NT2/D1 (cell line): ENCODE data around the gene TRIM8.

Source experiments
- DNase-seq: peaks from one replicate; pipeline ENCODE4 v3.0.0-alpha.2; 2011; ENCODE audit warnings: low read depth, low spot score
- H3K27me3 ChIP-seq: 2 replicates; pipeline ENCODE4 v1.6.0; 2011; ENCODE audit warnings: mild to moderate bottlenecking; ENCODE audit not compliant: insufficient read length, insufficient read depth
- H3K36me3 ChIP-seq: 2 replicates; pipeline ENCODE4 v1.6.1; 2011; ENCODE audit warnings: mild to moderate bottlenecking, low read length, mixed read lengths; ENCODE audit not compliant: insufficient read depth, insufficient read length
- H3K4me1 ChIP-seq: 2 replicates; pipeline ENCODE4 v1.5.1; 2011; ENCODE audit not compliant: insufficient read depth, insufficient read length
- H3K4me3 ChIP-seq: 2 replicates; pipeline ENCODE4 v1.5.1; 2011; ENCODE audit warnings: low read depth; ENCODE audit not compliant: insufficient read length
- H3K9ac ChIP-seq: 2 replicates; pipeline ENCODE4 v1.6.0; 2011; ENCODE audit warnings: low read depth; ENCODE audit not compliant: insufficient read length
- H3K9me3 ChIP-seq: 2 replicates; pipeline ENCODE4 v1.5.1; 2011; ENCODE audit warnings: mild to moderate bottlenecking, low read length; ENCODE audit not compliant: insufficient read depth
- SUZ12 ChIP-seq: IDR thresholded peaks from 2 replicates; pipeline ENCODE4 v1.6.1; 2011; ENCODE audit not compliant: insufficient read length, insufficient read depth; ENCODE audit errors: extremely low read depth
- YY1 ChIP-seq: IDR thresholded peaks from 2 replicates; pipeline ENCODE4 v1.6.1; 2011; ENCODE audit not compliant: insufficient read length, insufficient read depth
- ZNF274 ChIP-seq: IDR thresholded peaks from 2 replicates; pipeline ENCODE4 v1.6.1; 2011; ENCODE audit warnings: mild to moderate bottlenecking, low read depth, low read length

The TRIM8 gene

DNA sequence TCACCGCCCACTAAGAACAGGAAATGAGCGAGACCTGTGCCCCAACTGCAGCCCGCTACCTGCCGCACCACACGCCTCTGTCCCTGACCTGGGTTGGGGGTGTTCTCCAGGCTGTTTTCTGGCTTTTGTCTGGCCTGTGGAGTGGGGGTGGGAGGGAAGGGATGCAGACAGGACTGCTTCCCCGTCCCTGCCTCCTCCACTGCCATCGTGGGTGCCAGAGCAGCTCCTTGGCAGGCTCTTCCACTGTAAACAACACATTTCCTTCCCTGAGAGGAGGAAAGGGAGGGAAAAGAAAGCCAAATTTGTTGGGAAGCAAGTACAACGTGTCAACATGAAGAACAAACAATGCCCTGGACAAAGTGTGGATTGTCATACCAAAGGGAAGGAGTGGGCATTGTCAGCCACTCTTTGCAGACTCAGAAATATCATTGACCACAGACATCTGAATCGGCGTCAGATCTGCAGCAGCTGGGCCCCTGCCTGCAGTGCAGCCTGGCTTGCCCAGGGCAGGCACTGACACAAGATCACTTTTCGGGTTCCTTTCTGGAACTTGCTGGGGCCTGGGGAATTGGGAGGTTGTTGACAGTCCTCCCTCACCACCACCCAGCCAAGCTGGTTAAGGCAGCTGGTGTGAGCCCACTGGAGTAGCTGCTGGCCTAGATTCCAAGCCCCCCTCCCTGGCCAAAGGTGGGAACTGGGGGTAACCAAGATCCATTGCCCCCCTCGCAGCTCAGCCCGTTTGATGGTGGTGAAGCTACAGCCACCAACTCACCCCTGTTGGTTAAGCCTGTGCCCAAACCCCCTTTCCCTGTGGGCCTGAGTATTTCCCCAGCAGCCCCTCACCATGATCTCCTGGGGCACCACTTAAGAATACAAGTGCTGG, 22.6 kb upstream of the TRIM8 start:
- no peaks in the 10 kb centered on the region for H3K27me3 ChIP-seq
- H3K4me3 ChIP-seq: no peak overlapping the region
- TF ChIP-seq YY1 (no peak), ZNF274 (no peak), SUZ12 (no peak)
- no peak overlapping the region for H3K9ac ChIP-seq
- H3K4me1 ChIP-seq: peaks cover 10% of the 10 kb centered on the region
- H3K36me3 ChIP-seq: peaks cover 24% of the 10 kb centered on the region
- DNase-seq: no peak
- 0 out of 2 replicates have a peak, but pooled peaks cover 7% of the 10 kb centered on the region for H3K9me3 ChIP-seq

- Histone ChIP-seq H3K27me3 (no peaks in the 10 kb centered on the region), H3K36me3 (peaks cover 9% of the 10 kb centered on the region), H3K4me3 (no peak overlapping the region), H3K9ac (no peak overlapping the region), H3K9me3 (0 out of 2 replicates have a peak, but pooled peaks cover 7% of the 10 kb centered on the region), H3K4me1 (peaks cover 22% of the 10 kb centered on the region)
- no peak for TF ChIP-seq YY1
- no peak for TF ChIP-seq ZNF274
- TF ChIP-seq SUZ12: no peak
- no peak for DNase-seq
Observed at GRCh38 chr10:102624094-102624493, 20.2 kb upstream of the TRIM8 start.

DNA sequence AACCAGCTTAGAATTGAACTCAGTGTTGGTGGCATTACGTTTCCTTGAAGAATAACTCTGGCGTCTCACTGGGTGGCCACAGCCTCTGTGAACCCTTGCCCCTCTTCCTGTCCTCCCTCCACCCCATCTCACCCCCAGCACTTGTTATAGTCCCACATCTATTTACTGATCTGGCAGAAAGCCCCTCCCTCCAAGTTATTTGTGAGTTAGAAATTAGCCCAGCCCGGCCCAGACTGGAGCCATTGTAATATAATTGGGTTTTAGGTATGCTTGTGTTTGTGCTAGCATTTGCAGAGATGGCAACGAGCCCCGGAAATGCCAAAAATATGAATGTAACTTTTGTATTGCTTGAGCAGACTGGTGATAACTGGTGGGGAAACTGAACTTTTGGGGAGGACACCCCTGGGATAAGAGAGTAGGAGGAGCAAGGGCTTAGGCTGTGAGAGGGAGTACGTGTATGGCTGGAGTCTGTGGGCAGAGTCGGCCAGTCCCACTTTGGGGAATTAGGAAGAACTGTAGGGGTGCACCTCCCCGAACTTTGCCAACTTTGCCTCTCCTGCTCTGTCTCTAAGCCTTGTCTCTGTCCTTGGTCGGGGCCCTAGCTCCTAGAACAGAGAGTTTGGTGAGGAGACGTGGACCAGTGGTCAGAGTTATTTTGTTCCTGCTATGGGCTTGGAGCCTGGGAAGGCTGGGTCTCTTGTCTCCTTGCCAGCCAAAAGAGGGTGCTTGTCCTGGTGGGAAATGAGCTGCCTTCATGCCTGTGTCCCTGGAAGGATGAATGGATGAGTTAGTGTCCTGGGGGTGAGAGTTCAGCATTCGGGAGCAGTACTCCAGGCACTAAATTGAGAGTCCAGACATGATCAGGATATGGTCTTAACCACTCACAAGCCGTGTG, 19.3 kb upstream of the TRIM8 start:
- H3K4me1 ChIP-seq: peaks cover 19% of the 10 kb centered on the region
- peak overlapping the region; percentile 3 for H3K9ac ChIP-seq
- peaks cover 8% of the 10 kb centered on the region for H3K36me3 ChIP-seq
- no peak for TF ChIP-seq ZNF274
- no peak for TF ChIP-seq SUZ12
- no peak for TF ChIP-seq YY1
- 0 out of 2 replicates have a peak, but pooled peaks cover 7% of the 10 kb centered on the region for H3K9me3 ChIP-seq
- no peaks in the 10 kb centered on the region for H3K27me3 ChIP-seq
- no peak overlapping the region for H3K4me3 ChIP-seq
- no peak for DNase-seq

GRCh38 chr10:102626026-102626685, 18.1 kb upstream of the TRIM8 start:
- Histone ChIP-seq H3K36me3 (peaks cover 4% of the 10 kb centered on the region), H3K9ac (no peak overlapping the region), H3K27me3 (no peaks in the 10 kb centered on the region), H3K4me3 (no peak overlapping the region), H3K4me1 (peaks cover 29% of the 10 kb centered on the region), H3K9me3 (0 out of 2 replicates have a peak, but pooled peaks cover 7% of the 10 kb centered on the region)
- no peak for DNase-seq
- TF ChIP-seq ZNF274 (no peak), YY1 (no peak), SUZ12 (no peak)

GRCh38 chr10:102627291-102627735, 17.0 kb upstream of the TRIM8 start:
- H3K9ac ChIP-seq: peak overlapping the region; percentile 76
- TF ChIP-seq YY1 (no peak), ZNF274 (no peak), SUZ12 (no peak)
- DNase-seq: no peak
- H3K4me1 ChIP-seq: peaks cover 31% of the 10 kb centered on the region
- no peak overlapping the region for H3K4me3 ChIP-seq
- no peaks in the 10 kb centered on the region for H3K27me3 ChIP-seq
- 0 out of 2 replicates have a peak, but pooled peaks cover 7% of the 10 kb centered on the region for H3K9me3 ChIP-seq
- H3K36me3 ChIP-seq: peaks cover 11% of the 10 kb centered on the region

DNA sequence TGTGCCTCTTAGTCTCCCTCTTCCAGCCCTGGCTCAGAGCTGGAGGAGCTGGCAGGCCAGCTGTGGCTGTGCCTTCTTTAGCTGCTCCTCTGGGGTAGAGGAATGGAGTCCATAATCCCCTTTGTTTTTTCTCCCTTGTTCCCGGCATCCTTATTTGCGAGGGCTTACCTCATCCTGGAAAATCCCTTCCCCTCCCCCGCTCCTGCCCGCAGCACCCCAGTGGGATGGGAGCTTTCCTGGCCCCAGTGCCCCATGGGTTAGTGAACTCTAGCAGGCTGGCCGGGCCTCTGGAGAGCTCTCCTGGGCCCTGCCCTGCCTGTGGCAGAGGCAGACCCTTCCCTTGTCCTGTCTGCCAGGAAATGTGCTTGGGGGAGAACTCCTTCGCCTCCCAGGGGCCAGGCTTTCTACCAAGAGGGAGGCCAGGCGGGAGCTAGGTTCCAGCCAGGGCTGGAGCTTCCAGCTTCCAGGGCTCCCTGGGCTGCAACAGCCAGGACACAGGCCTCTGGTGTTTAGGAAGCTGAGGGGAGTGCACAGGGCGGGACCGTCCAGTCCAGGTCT, 16.5 kb upstream of the TRIM8 start:
- Histone ChIP-seq H3K9ac (peak overlapping the region; percentile 76), H3K4me3 (no peak overlapping the region)
- DNase-seq: peak; percentile 72

More for the DNA sequence above, 16.5 kb upstream of the TRIM8 start:
- no peak for TF ChIP-seq SUZ12
- TF ChIP-seq YY1: no peak
- no peak for TF ChIP-seq ZNF274
- Histone ChIP-seq H3K27me3 (no peaks in the 10 kb centered on the region), H3K36me3 (peaks cover 11% of the 10 kb centered on the region), H3K9me3 (0 out of 2 replicates have a peak, but pooled peaks cover 7% of the 10 kb centered on the region), H3K4me1 (peaks cover 31% of the 10 kb centered on the region)
